Measurements from ENCODE around the gene GLIS1.

The GLIS1 gene

GRCh38 chr1:53542551-53542950, 196.4 kb downstream of the GLIS1 start:
- DNase-seq, result no peak

- DNase-seq, result peak; percentile 33
Observed at GRCh38 chr1:53541761-53542550, 197.0 kb downstream of the GLIS1 start.

GRCh38 chr1:53541263-53541625, 197.7 kb downstream of the GLIS1 start:
- DNase-seq, result no peak

GRCh38 chr1:53540604-53541262, 198.2 kb downstream of the GLIS1 start:
- DNase-seq, result no peak

- no peak for DNase-seq
Observed at GRCh38 chr1:53539711-53540603, 199.0 kb downstream of the GLIS1 start.

- no peak for DNase-seq
Observed at GRCh38 chr1:53539226-53539625, 199.7 kb downstream of the GLIS1 start.

GRCh38 chr1:53536606-53537005, 202.4 kb downstream of the GLIS1 start:
- DNase-seq, result peak; percentile 34

- peak; percentile 95 for DNase-seq
Observed at GRCh38 chr1:53535846-53536245, 203.1 kb downstream of the GLIS1 start.

GRCh38 chr1:53535226-53535625, 203.7 kb downstream of the GLIS1 start:
- DNase-seq, result no peak

GRCh38 chr1:53532912-53533311, 206.1 kb downstream of the GLIS1 start:
- no peak for DNase-seq

- no peak for DNase-seq
Observed at GRCh38 chr1:53532377-53532776, 206.6 kb downstream of the GLIS1 start.

- DNase-seq, result no peak
Observed at GRCh38 chr1:53530550-53530949, 208.4 kb downstream of the GLIS1 start.

GRCh38 chr1:53529555-53529954, 209.4 kb downstream of the GLIS1 start:
- DNase-seq, result no peak

- DNase-seq, result no peak
Observed at GRCh38 chr1:53527368-53527767, 211.6 kb downstream of the GLIS1 start.

GRCh38 chr1:53526451-53527101, 212.4 kb downstream of the GLIS1 start:
- no peak for DNase-seq

- peak; percentile 6 for DNase-seq
Observed at GRCh38 chr1:53525595-53525994, 213.4 kb downstream of the GLIS1 start.

- no peak for DNase-seq
Observed at GRCh38 chr1:53524428-53525375, 214.3 kb downstream of the GLIS1 start.

GRCh38 chr1:53521924-53522552, 216.9 kb downstream of the GLIS1 start:
- no peak for DNase-seq

GRCh38 chr1:53520481-53520880, 218.5 kb downstream of the GLIS1 start:
- DNase-seq, result no peak

- DNase-seq, result no peak
Observed at GRCh38 chr1:53519421-53519820, 219.5 kb downstream of the GLIS1 start.

GRCh38 chr1:53518775-53519174, 220.2 kb downstream of the GLIS1 start:
- no peak for DNase-seq

Data from NCI-H1694 (cell line).